Astrocyte of the spinal cord (primary cell): ENCODE results near the gene ANKRD34C.
A peak's percentile ranks its signal among the peaks of the same experiment; 100 is the strongest.

ENCODE experiments used
- DNase-seq: peaks from one replicate; pipeline ENCODE4 v3.0.0; 2011; ENCODE audit warnings: low read depth, low spot score
- H3K4me3 ChIP-seq: 2 replicates; pipeline ENCODE4 v1.5.1; 2011; ENCODE audit warnings: low read depth, mild to moderate bottlenecking, low read length, moderate library complexity
- in situ Hi-C: cut with HindIII; loops from 2 replicates; pipeline ENCODE4 v1.10.0; 2017; ENCODE audit warnings: low sequenced_read_pairs
- TF ChIP-seq, protein P1 (sequence below): IDR thresholded peaks from 2 replicates; pipeline ENCODE4 v1.5.1; 2012; ENCODE audit warnings: low read depth, mild to moderate bottlenecking, low read length, inconsistent platforms

ANKRD34C gene

DNA sequence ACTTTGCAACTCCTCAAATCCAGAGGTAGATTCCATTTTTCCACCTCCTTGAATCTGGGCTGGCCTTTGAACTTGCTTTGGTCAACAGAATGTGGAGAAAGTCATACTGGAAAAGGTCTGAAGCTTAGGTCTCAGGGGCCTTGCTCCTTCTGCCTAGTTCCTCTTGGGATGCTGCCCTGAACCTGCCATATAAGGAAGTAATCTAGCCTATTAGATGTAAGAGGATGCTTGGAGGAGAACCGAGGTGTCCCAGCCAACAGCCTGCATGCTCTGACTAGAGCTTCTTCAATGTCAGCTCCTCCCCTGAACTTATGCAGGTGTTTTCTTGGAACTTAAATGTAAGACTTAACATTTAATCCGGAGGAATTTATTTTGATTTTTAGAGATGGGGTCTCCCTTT, 26.4 kb downstream of the ANKRD34C start:
- no peak overlapping the region for H3K4me3 ChIP-seq
- in situ Hi-C loops = no loop called here
- TF ChIP-seq, protein P1, sequence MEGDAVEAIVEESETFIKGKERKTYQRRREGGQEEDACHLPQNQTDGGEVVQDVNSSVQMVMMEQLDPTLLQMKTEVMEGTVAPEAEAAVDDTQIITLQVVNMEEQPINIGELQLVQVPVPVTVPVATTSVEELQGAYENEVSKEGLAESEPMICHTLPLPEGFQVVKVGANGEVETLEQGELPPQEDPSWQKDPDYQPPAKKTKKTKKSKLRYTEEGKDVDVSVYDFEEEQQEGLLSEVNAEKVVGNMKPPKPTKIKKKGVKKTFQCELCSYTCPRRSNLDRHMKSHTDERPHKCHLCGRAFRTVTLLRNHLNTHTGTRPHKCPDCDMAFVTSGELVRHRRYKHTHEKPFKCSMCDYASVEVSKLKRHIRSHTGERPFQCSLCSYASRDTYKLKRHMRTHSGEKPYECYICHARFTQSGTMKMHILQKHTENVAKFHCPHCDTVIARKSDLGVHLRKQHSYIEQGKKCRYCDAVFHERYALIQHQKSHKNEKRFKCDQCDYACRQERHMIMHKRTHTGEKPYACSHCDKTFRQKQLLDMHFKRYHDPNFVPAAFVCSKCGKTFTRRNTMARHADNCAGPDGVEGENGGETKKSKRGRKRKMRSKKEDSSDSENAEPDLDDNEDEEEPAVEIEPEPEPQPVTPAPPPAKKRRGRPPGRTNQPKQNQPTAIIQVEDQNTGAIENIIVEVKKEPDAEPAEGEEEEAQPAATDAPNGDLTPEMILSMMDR = no peak
- DNase-seq = no peak

GRCh38 chr15:79310612-79310984, 28.1 kb downstream of the ANKRD34C start:
- DNase-seq = peak; percentile 41
- TF ChIP-seq, protein P1 = no peak
- in situ Hi-C loops = no loop called here
- peak overlapping the region; percentile 89 for H3K4me3 ChIP-seq

GRCh38 chr15:79310985-79311900, 28.7 kb downstream of the ANKRD34C start, which contains the start of gene TMED3:
Gene TMED3 (plus strand): TSS chr15:79311112. CDS start chr15:79311250, 138 bp downstream.
- TF ChIP-seq, protein P1 = peak; percentile 15
- peak within 1 kb of the TSS; percentile 89 for H3K4me3 ChIP-seq
- in situ Hi-C loops = no loop called here
- peak; percentile 85 for DNase-seq

DNA sequence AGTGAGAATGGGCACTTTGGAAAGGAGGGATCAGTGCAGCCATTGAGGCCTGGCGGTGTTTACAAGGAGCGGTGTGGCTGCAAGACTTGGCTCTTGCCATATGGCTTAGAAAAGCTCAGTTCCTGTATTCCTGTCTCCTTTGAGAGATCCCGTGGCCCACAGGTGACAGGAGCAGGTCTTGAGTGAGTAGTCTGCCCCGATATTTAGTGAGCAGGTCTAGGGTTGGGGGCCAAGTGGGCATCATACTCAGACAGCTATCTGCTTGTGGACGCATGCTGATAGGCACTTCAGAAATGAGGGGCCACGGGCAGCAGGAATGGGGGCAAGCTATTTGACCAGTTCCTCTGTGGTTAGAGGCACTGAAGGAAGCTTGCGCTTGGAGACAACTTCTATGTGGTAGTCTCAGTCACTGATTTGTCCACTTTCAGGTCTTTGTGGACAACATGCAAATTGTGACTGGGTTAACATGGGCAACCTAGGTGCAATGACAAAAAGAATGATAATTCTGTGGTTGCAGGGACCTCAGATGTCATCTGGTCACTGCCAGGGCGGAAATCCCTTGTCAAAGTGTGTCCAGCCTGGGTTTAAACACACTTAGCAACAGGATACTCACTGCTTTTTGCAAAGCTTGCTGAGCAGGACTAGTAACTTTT, 29.5 kb downstream of the ANKRD34C start:
- peak overlapping the region; percentile 89 for H3K4me3 ChIP-seq
- in situ Hi-C loops = no loop called here
- TF ChIP-seq, protein P1 = no peak
- no peak for DNase-seq

DNA sequence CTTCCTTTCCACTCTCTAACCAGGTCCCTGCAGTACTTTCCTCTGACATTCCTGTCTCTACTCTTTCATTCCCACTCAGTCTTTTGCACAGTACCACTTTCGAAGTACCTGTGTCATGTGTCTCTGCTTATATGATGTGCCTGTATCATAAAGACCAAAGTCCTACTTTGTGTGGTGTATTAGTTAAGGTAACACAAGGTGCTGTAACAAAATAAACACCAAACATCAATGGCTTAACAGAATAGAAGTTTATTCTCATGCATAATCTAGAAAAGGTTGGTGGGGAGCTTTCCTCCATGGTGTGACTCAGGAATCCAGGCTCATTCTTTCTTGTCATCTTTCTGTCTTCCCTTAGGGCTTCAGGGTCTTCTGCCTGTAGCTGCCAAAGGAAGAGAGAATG, 31.7 kb downstream of the ANKRD34C start:
- TF ChIP-seq, protein P1 = no peak
- in situ Hi-C loops = no loop called here
- no peak for DNase-seq
- no peak overlapping the region for H3K4me3 ChIP-seq

GRCh38 chr15:79314811-79315210, 32.3 kb downstream of the ANKRD34C start:
- in situ Hi-C loops = no loop called here
- TF ChIP-seq, protein P1 = no peak
- H3K4me3 ChIP-seq = no peak overlapping the region
- no peak for DNase-seq
